Activated CD8-positive, alpha-beta memory T cell treated with anti-CD3 and anti-CD28 coated beads, Interleukin-2, amount 50 U/mL, for 24 hours (primary cell): ENCODE results near the gene PMM2.
"Not testable (repeated sequence)": the region's sequence is repeated elsewhere in the genome, so short reads cannot be mapped to it uniquely, and the experiment has no call there.

Experiments
- DNase-seq: peaks from one replicate; pipeline ENCODE4 v3.0.0-alpha.2; 2020; ENCODE audit errors: extremely low read depth

The PMM2 gene

GRCh38 chr16:8797364-8798173, at the start of gene PMM2, which contains the start of gene TMEM186:
PMM2 (plus strand) TSS chr16:8797839; CDS start chr16:8797883, 44 bp downstream.
TMEM186 (minus strand) TSS chr16:8797639; CDS start chr16:8797614, 25 bp downstream.
- DNase-seq, result peak; percentile 88

GRCh38 chr16:8748944-8749343, 48.7 kb upstream of the PMM2 start:
- DNase-seq, result not testable (repeated sequence)

GRCh38 chr16:8751481-8752311, 45.9 kb upstream of the PMM2 start:
- DNase-seq, result no peak

GRCh38 chr16:8752706-8753105, 44.9 kb upstream of the PMM2 start:
- no peak for DNase-seq

GRCh38 chr16:8753416-8754054, 44.1 kb upstream of the PMM2 start:
- DNase-seq, result no peak

GRCh38 chr16:8756755-8757154, 40.9 kb upstream of the PMM2 start:
- DNase-seq, result no peak

- DNase-seq, result no peak
These were observed 39.6 kb upstream of the PMM2 start for GRCh38 chr16:8758022-8758421.

- no peak for DNase-seq
These were observed 37.6 kb upstream of the PMM2 start for GRCh38 chr16:8760021-8760420.

GRCh38 chr16:8761078-8761477, 36.6 kb upstream of the PMM2 start:
- DNase-seq, result no peak

- no peak for DNase-seq
These were observed 35.4 kb upstream of the PMM2 start for GRCh38 chr16:8762254-8762653.

GRCh38 chr16:8763083-8763482, 34.6 kb upstream of the PMM2 start:
- DNase-seq, result no peak

GRCh38 chr16:8763899-8764298, 33.7 kb upstream of the PMM2 start:
- DNase-seq, result no peak

GRCh38 chr16:8764525-8765250, 33.0 kb upstream of the PMM2 start:
- DNase-seq, result no peak

GRCh38 chr16:8767176-8767575, 30.5 kb upstream of the PMM2 start:
- DNase-seq, result no peak

GRCh38 chr16:8768283-8768682, 29.4 kb upstream of the PMM2 start:
- DNase-seq, result no peak

- no peak for DNase-seq
These were observed 28.9 kb upstream of the PMM2 start for GRCh38 chr16:8768692-8769091.

- DNase-seq, result no peak
These were observed 24.1 kb upstream of the PMM2 start for GRCh38 chr16:8773537-8773936.

- DNase-seq, result no peak
These were observed 23.4 kb upstream of the PMM2 start for GRCh38 chr16:8774208-8774607.

- DNase-seq, result no peak
These were observed 22.3 kb upstream of the PMM2 start for GRCh38 chr16:8775359-8775758.

- DNase-seq, result no peak
These were observed 21.5 kb upstream of the PMM2 start for GRCh38 chr16:8776129-8776584.

- DNase-seq, result no peak
These were observed 20.4 kb upstream of the PMM2 start for GRCh38 chr16:8777217-8777616.

- no peak for DNase-seq
These were observed 15.8 kb upstream of the PMM2 start for GRCh38 chr16:8781797-8782196.
